AG04450 (cell line): ENCODE data around the gene IPPK. TPM values are rescaled to one million over a fixed set of nuclear protein-coding genes. Genes with fewer than 3 reads are reported as not detected.

Source experiments
- CTCF ChIA-PET: fragments of 300-600, 350-600 bp; formaldehyde crosslinking; extraction: SDS; loops from one replicate; lab custom pipeline; 2022; ENCODE audit warnings: antibody characterized with exemption, inconsistent platforms; lab: Charles Lee
- POLR2A ChIA-PET: fragments of 350-600 bp; formaldehyde crosslinking; extraction: SDS; loops from one replicate; lab custom pipeline; 2021; ENCODE audit warnings: antibody characterized with exemption, inconsistent platforms; lab: Yijun Ruan, JAX
- DNase-seq: peaks from one replicate; pipeline ENCODE4 v3.0.0-alpha.2; 2011; ENCODE audit warnings: low read depth, low spot score
- H3K27ac ChIP-seq: one replicate; pipeline ENCODE4 v1.5.1; 2012; ENCODE audit warnings: low read depth, low read length, control low read depth
- H3K27me3 ChIP-seq: one replicate; pipeline ENCODE4 v1.6.0; 2012; ENCODE audit warnings: low read length; ENCODE audit not compliant: control insufficient read depth, insufficient read depth
- H3K4me3 ChIP-seq: 2 replicates; pipeline ENCODE4 v1.5.1; 2011; ENCODE audit warnings: mild to moderate bottlenecking, low read depth, low read length, control low read depth
- H3K9me3 ChIP-seq: 2 replicates; pipeline ENCODE4 v1.5.1; 2012; ENCODE audit warnings: low read length; ENCODE audit not compliant: control insufficient read depth, insufficient read depth
- CTCF ChIP-seq: IDR thresholded peaks from 2 replicates; pipeline ENCODE4 v1.5.1; 2011; ENCODE audit warnings: low read depth, low read length, control low read depth, inconsistent platforms
- polyA plus RNA-seq: library from polyadenylated mRNA; depleted of rRNA; stranded (reverse); fragments of >200 nt; gene quantifications from 2 replicates; pipeline ENCODE4 v1.2.3, GENCODE V29; 2011

Gene IPPK
- polyA plus RNA-seq, 1 experiment: 15.1 TPM

GRCh38 chr9:92637886-92638620, 31.9 kb downstream of the IPPK start:
- POLR2A ChIA-PET: interaction anchor here (0.6 kb wide), 1 partner anchor 597 kb away, joined by 4 read pairs; no protein-coding TSS in a partner anchor
- CTCF ChIA-PET: interaction anchor here (1.5 kb wide), 1 partner anchor 310 kb away, joined by 4 read pairs; no protein-coding TSS in a partner anchor
- DNase-seq: no peak
- H3K4me3 ChIP-seq: no peak overlapping the region
- no peak overlapping the region for H3K27ac ChIP-seq
- no peak for TF ChIP-seq CTCF
- H3K27me3 ChIP-seq: no peaks in the 10 kb centered on the region
- no peaks in the 10 kb centered on the region for H3K9me3 ChIP-seq

- DNase-seq: no peak
- no peak overlapping the region for H3K4me3 ChIP-seq
- CTCF ChIA-PET: interaction anchor here (1.5 kb wide), 1 partner anchor 309 kb away, joined by 4 read pairs; no protein-coding TSS in a partner anchor
- H3K9me3 ChIP-seq: no peaks in the 10 kb centered on the region
- no peaks in the 10 kb centered on the region for H3K27me3 ChIP-seq
- no peak for TF ChIP-seq CTCF
- no peak overlapping the region for H3K27ac ChIP-seq
- POLR2A ChIA-PET: no interaction called here
Observed at GRCh38 chr9:92637326-92637725, 32.6 kb downstream of the IPPK start.

GRCh38 chr9:92636627-92637026, 33.3 kb downstream of the IPPK start:
- Histone ChIP-seq H3K9me3 (no peaks in the 10 kb centered on the region), H3K27ac (no peak overlapping the region), H3K27me3 (no peaks in the 10 kb centered on the region), H3K4me3 (no peak overlapping the region)
- ChIA-PET CTCF (interaction anchor here (1.3 kb wide), 1 partner anchor 308 kb away, joined by 11 read pairs; no protein-coding TSS in a partner anchor), POLR2A (interaction anchor here (0.7 kb wide), 1 partner anchor 16 kb away, joined by 3 read pairs; no protein-coding TSS in a partner anchor)
- DNase-seq: no peak
- TF ChIP-seq CTCF: no peak

GRCh38 chr9:92635760-92636159, 34.2 kb downstream of the IPPK start:
- Histone ChIP-seq H3K9me3 (no peaks in the 10 kb centered on the region), H3K27me3 (no peaks in the 10 kb centered on the region), H3K27ac (no peak overlapping the region), H3K4me3 (no peak overlapping the region)
- TF ChIP-seq CTCF: no peak
- ChIA-PET POLR2A (no interaction called here), CTCF (interaction anchor here (1.3 to 4.0 kb wide), 4 partner anchors 19 to 307 kb away, joined by 5 to 27 read pairs (median 12); no protein-coding TSS in a partner anchor)
- DNase-seq: no peak
